ENCODE data around the gene TMEM255A.

DNA sequence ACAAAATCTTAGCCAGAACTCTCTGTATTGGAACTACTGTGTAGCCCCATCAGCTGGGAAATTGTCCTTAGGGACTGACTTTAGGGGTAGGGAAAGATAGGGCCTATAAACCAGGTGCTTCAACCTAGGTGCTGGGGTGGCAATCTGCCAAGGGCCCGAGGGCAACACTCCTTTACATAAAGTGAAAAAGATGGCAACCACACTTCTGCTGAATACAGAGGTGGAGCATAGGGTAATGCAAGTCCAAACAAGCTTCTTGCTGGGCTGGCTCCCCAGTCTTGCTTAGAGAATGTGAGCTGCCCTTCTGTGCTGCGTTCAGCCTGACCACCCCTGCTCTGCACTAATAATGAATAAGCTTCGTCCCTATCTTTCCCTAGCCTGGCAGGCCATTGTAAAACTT is 50.9 kb downstream of the TMEM255A start:
- TF ChIP-seq POLR2A (IDR thresholded peaks at IDR 0.05) = no peak
- TF ChIP-seq, protein P1, sequence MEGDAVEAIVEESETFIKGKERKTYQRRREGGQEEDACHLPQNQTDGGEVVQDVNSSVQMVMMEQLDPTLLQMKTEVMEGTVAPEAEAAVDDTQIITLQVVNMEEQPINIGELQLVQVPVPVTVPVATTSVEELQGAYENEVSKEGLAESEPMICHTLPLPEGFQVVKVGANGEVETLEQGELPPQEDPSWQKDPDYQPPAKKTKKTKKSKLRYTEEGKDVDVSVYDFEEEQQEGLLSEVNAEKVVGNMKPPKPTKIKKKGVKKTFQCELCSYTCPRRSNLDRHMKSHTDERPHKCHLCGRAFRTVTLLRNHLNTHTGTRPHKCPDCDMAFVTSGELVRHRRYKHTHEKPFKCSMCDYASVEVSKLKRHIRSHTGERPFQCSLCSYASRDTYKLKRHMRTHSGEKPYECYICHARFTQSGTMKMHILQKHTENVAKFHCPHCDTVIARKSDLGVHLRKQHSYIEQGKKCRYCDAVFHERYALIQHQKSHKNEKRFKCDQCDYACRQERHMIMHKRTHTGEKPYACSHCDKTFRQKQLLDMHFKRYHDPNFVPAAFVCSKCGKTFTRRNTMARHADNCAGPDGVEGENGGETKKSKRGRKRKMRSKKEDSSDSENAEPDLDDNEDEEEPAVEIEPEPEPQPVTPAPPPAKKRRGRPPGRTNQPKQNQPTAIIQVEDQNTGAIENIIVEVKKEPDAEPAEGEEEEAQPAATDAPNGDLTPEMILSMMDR (IDR thresholded peaks at IDR 0.05) = no peak
- no peak for TF ChIP-seq POLR2AphosphoS5 (IDR thresholded peaks at IDR 0.05; ENCODE audit: insufficient read depth in 1 of 2, low read depth in 1 of 2)

Data from vagina (tissue), 2 donors.